GM12801 (cell line): ENCODE measurements around the gene SERPINA4.

Experiments
- CTCF ChIP-seq: IDR thresholded peaks from one replicate; pipeline ENCODE4 v1.5.1; 2011; ENCODE audit warnings: control low read depth; ENCODE audit not compliant: insufficient read length; ENCODE audit errors: extremely low read depth

SERPINA4 gene

GRCh38 chr14:94561656-94562010 is 391 bp downstream of the SERPINA4 start:
- TF ChIP-seq CTCF = no peak

- TF ChIP-seq CTCF = no peak
These were observed 780 bp downstream of the SERPINA4 start for GRCh38 chr14:94562022-94562421.

GRCh38 chr14:94562941-94563883 is 2.0 kb downstream of the SERPINA4 start:
- TF ChIP-seq CTCF = no peak

- TF ChIP-seq CTCF = no peak
These were observed 3.1 kb downstream of the SERPINA4 start for GRCh38 chr14:94564381-94564780.

- no peak for TF ChIP-seq CTCF
These were observed 6.9 kb downstream of the SERPINA4 start for GRCh38 chr14:94568186-94568585.

GRCh38 chr14:94569381-94570001 is 8.2 kb downstream of the SERPINA4 start:
- TF ChIP-seq CTCF = no peak

GRCh38 chr14:94570002-94570400 is 8.8 kb downstream of the SERPINA4 start:
- TF ChIP-seq CTCF = no peak
